AML-193 (cell line): ENCODE data around the gene MRPL53.
"Not testable (repeated sequence)": the region's sequence is repeated elsewhere in the genome, so short reads cannot be mapped to it uniquely, and the experiment has no call there.

Experiments
- DNase-seq, 2 experiments: peaks; one replicate each; lab custom pipeline; 2025; lab: John Stamatoyannopoulos, UW

Gene MRPL53

GRCh38 chr2:74482801-74483674, 10.6 kb upstream of the MRPL53 start, which contains the start of the genes CCDC142 and TTC31:
CCDC142 (minus strand) TSS chr2:74482998; CDS start chr2:74482837, 161 bp downstream.
TTC31 (plus strand) TSS chr2:74483081; CDS start chr2:74483096, 15 bp downstream.
- DNase-seq: peak; percentile 92 to 95

- DNase-seq: peak; percentile 47 to 54
Measured at GRCh38 chr2:74481961-74482800, 9.7 kb upstream of the MRPL53 start.

GRCh38 chr2:74481431-74481830, 9.0 kb upstream of the MRPL53 start:
- no peak for DNase-seq

GRCh38 chr2:74474899-74475298, 2.4 kb upstream of the MRPL53 start:
- no peak for DNase-seq

GRCh38 chr2:74474481-74474880, 2.0 kb upstream of the MRPL53 start:
- no peak for DNase-seq

GRCh38 chr2:74472945-74473258, 422 bp upstream of the MRPL53 start:
- DNase-seq: no peak

GRCh38 chr2:74471332-74472065, 981 bp downstream of the MRPL53 start:
- DNase-seq: no peak

GRCh38 chr2:74470742-74471141, 1.7 kb downstream of the MRPL53 start:
- not testable (repeated sequence) for DNase-seq

- no peak for DNase-seq
Measured at GRCh38 chr2:74464406-74464805, 8.1 kb downstream of the MRPL53 start.

- DNase-seq: no peak
Measured at GRCh38 chr2:74462786-74463105, 9.7 kb downstream of the MRPL53 start.

GRCh38 chr2:74462054-74462785, 10.3 kb downstream of the MRPL53 start:
- no peak for DNase-seq

- DNase-seq: no peak
Measured at GRCh38 chr2:74461187-74462053, 11.1 kb downstream of the MRPL53 start.

- DNase-seq: not testable (repeated sequence)
Measured at GRCh38 chr2:74460187-74460586, 12.3 kb downstream of the MRPL53 start.

GRCh38 chr2:74459503-74460118, 12.9 kb downstream of the MRPL53 start:
- not testable (repeated sequence) for DNase-seq

GRCh38 chr2:74458938-74459363, 13.5 kb downstream of the MRPL53 start:
- no peak for DNase-seq

- DNase-seq: peak; percentile 99
Measured at GRCh38 chr2:74458132-74458937, 14.1 kb downstream of the MRPL53 start, which contains the start of gene WBP1. WBP1 (plus strand) TSS chr2:74458438; CDS start chr2:74458603, 165 bp downstream.

- no peak for DNase-seq
Measured at GRCh38 chr2:74457549-74458131, 14.8 kb downstream of the MRPL53 start.

- DNase-seq: no peak
Measured at GRCh38 chr2:74457129-74457548, 15.3 kb downstream of the MRPL53 start.
